Tongue (tissue), 2 donors: ENCODE data around the gene INPP1. TPM values are rescaled to one million over a fixed set of nuclear protein-coding genes. Genes with fewer than 3 reads are reported as not detected.
A peak's percentile ranks its signal among the peaks of the same experiment; 100 is the strongest.
"Not testable (repeated sequence)": the region's sequence is repeated elsewhere in the genome, so short reads cannot be mapped to it uniquely, and the experiment has no call there.

ENCODE experiments used
- DNase-seq: peaks from one replicate; pipeline ENCODE4 v3.0.0-alpha.2; 2015
- total RNA-seq: library from RNA; depleted of rRNA; stranded (reverse); fragments of >200 nt; gene quantifications from one replicate; pipeline ENCODE4 v1.2.3, GENCODE V29; 2014

INPP1 gene
- 16.7 TPM for total RNA-seq

DNA sequence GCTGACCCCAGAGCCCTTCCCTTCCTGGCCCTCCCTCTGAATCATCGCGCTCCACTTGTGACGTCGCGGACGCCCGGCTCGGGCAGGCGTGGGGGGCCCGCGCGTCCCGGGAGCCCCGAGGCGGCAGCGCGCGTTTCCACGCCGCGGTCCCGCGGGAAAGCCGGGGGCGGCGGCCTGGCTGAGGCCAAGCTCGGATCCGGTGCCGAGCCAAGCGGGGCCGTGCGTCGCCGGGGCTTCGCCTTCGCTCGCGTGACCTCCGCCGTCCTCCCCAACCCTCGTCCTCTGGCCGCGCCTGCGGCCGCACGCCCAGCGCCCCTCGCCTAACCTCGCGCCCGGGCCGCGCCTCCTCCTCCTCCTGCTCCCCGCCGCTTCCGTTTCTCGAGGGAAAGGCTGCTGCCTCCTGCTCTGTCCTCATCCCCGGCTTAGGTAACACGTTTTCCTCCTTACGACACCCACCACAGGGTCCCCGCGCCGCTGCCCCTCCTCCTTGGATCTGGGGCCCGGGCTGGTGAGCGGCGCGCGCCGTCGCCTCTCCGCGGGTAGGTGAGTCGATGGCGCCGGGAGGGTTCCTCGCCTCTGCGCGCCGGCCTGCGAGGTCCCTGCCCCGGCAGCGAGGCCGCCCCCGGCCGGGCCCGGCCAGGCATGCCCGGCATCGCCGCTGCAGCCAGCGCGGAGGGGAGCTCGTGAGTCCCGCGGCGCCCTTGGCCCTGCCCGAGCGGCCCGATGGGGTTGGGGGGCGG is at the start of gene INPP1:
TSS of gene INPP1 (plus strand) at position 54 of the 740 bp plus-strand sequence. CDS start 16,514 bp downstream, outside the sequence.
- peak; percentile 73 for DNase-seq

- not testable (repeated sequence) for DNase-seq
Measured at GRCh38 chr2:190297880-190298279, 45.5 kb upstream of the INPP1 start.

- DNase-seq = no peak
Measured at GRCh38 chr2:190301032-190301431, 42.4 kb upstream of the INPP1 start.

DNA sequence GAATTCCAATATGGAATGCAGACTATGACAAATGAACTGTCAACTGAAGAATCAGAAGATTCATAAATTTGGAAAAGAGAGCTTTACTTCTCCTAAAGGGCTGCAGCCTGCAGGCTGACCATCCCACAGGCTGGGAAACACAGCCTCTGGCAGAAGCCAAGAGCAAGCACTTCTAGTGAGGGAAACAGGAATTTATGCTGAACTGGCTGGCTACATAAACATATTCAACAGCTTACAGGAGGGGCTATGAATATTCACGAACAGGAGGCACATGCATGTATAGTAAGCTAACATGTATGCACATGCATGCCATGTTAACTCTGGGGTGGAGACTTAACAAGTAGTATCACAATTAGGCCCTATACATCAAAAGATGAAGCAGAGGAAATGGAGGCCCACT is 41.3 kb upstream of the INPP1 start:
- no peak for DNase-seq

GRCh38 chr2:190303647-190304046 is 39.7 kb upstream of the INPP1 start:
- no peak for DNase-seq

DNA sequence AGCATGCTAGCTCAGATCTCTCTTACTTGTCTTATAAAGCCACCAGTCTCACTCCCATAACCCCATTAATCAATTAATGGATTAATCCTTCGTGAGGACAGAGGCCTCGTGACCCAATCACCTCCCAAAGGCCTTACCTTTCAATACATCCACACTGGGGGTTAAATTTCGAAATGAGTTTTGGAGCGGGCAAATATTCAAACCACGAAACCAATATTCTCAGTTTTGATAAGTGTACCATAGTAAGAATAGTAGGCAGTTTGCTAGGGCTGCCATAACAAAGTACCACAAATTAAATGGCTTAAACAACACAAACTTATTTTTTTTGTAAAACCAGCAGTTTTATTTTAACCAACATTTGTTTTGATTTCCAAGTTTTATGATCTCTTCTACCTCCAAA is 39.0 kb upstream of the INPP1 start:
- DNase-seq = no peak

- no peak for DNase-seq
Measured at GRCh38 chr2:190308031-190308430, 35.4 kb upstream of the INPP1 start.

DNA sequence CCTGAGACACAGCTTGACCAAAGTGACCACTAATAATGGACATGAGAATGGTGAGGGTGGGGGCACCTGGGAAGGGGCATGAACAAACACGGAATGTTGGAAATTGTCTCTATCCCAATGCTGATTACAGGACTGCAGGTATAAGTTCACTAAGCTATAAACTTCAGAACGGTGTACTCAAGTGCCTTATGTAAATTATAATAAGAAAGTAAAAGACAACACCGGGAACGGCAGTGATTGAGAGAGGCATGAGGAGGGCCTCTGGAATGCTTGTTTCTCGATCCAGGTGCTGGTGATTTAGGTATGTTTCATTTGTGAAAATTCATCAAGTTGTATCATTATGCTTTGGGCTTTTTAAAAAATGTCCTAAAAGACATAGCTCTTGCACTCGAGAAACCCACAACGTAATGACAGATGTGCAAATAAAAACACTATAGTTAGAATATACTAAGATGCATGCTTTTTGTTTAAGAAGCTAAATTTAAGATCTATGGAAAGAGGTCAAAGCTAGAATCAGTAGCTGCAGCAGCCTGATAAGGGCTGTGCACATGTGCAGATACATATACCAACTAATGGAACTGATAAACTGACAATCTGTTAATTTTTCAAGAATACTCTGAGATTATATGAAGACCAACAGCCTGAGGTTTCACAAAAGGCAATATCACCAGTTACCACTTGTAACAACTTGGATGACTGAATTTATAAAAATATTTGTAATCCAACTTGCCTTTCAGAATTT is 31.3 kb upstream of the INPP1 start:
- DNase-seq = no peak

DNA sequence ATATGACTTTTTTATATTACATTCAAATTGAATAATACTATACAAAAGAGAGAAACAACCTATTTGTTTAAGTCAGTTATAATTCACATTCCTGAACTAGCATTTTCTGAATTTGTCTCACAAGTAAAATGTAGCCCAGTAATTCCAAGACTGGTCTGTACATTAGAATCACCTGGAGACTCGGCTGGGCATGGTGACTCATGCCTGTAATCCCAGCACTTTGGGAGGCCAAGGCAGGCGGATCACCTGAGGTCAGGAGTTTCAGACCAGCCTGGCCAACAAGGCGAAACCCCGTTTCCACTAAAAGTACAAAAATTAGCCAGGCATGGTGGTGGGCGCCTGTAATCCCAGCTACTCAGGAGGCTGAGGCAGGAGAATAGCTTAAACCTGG is 30.8 kb upstream of the INPP1 start:
- not testable (repeated sequence) for DNase-seq

- DNase-seq = no peak
Measured at GRCh38 chr2:190313880-190314279, 29.5 kb upstream of the INPP1 start.

DNA sequence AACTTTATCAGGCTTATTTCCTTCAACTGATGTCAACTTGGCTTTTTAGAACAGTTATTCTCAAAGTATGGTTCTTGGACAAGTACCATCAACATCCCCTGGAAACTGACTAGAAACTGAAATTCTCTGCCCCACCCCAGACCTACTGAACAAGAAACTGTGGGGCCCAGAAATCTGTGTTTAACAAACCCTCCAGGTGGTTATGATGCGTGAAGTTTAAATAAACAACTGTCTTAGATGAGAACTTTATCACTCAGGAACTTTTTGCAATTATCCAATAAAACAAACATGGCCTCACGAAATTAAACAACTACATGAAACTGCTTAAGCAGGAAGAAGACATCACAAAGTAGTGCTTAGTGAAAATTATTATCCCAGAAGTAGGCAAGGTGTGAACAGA is 28.1 kb upstream of the INPP1 start:
- DNase-seq = no peak

GRCh38 chr2:190318514-190318913 is 24.9 kb upstream of the INPP1 start:
- peak; percentile 45 for DNase-seq

DNA sequence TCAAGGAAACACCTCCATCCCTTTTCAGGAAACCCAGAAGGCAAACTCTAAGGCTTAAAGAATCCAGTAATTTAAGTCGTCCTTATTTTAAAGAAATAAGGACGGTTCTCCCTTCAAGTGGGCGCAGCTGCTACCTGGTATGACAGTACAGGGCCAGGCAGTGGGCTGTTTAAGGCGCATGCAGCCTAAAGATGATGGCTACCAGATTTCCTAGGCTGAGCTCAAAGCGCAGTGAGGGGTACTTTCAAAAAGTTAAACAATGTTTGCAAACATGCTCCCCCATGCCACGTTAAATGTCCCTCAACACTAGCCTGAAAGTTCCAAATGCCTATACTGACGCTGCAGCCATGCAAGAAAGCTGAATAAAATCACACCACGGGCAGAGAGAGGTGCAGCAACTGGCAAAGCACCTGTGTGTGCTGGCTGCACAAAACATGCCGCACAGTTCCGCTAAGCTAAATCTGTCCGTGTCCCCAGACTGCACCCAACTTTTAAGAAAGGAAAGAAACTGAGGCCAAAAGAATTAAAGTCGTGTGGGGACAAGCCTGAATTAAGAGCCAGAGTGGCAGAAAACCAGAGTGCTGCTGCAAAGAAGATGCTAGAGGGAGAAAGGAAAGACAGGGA is 24.3 kb upstream of the INPP1 start:
- DNase-seq = no peak

GRCh38 chr2:190319555-190320498 is 23.6 kb upstream of the INPP1 start, which contains the start of gene HIBCH:
Gene HIBCH, minus strand, starts transcription at chr2:190319826. Its CDS starts 76 bp downstream, at chr2:190319750.
- DNase-seq = peak; percentile 100

GRCh38 chr2:190320696-190321095 is 22.7 kb upstream of the INPP1 start:
- DNase-seq = no peak

DNA sequence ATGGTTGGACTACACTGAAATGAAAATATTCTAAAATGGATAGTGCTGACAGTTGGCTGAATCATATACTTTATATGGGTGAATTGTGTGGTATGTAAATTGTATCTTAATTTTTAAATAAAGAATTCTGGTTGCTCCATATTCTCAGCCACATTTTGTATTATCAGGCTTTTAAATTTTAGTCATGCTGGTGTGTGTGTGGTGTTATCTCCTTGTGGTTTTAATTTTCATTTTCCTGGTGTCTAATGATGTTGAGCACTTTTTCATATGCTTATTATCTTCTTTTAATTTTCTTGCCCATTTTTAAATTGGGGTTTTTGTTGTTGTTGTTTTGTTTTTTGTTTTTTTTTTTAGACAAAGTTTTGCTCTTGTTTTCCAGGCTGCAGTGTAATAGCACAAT is 20.0 kb upstream of the INPP1 start:
- no peak for DNase-seq

GRCh38 chr2:190325588-190325987 is 17.8 kb upstream of the INPP1 start:
- no peak for DNase-seq

- no peak for DNase-seq
Measured at GRCh38 chr2:190327867-190328572, 15.4 kb upstream of the INPP1 start.

DNA sequence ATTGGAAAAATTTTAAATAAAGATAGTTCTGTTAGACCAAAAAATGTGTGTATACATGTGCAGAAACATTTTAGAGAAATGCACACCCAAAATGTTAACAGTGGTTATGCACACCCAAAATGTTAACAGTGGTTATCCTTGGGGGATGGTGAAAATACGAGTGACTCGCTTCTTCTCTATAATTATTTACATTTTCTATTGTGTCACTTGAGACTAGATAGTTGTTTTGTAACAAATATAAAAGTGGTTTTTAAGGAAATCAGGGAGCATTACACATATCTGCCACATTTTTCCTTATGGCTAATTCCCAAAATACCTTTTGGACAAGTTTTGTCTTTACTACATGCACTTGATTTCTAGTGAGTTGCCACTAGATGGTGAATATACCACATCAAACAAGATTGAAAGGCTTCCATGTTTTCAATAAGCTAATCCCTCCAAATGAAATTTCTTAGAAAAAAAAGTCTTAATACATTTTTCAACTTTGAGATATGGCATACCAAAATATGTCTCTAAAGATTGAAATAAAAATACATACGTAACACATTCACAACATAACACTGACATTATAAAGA is 14.7 kb upstream of the INPP1 start:
- no peak for DNase-seq

- DNase-seq = no peak
Measured at GRCh38 chr2:190333395-190333794, 10.0 kb upstream of the INPP1 start.

- no peak for DNase-seq
Measured at GRCh38 chr2:190333928-190334327, 9.5 kb upstream of the INPP1 start.
